Small intestine (tissue), 7 donors: ENCODE results near the gene DTNA. TPM values are rescaled to one million over a fixed set of nuclear protein-coding genes. Genes with fewer than 3 reads are reported as not detected.

Experiments
- DNase-seq, 2 donors: peaks; one replicate each; pipeline versions ENCODE4 v3.0.0 to v3.0.0-alpha.2; 2013
- FAIRE-seq: peaks from 2 replicates; lab custom pipeline; 2012; peaks lifted over from hg19 to GRCh38; lab: Jason Lieb, UNC
- H3K27ac ChIP-seq, 3 donors: one replicate each; pipeline ENCODE4 v1.5.1; 2013; ENCODE audit warnings: low read length in 2 of 3, mild to moderate bottlenecking in 2 of 3, control low read depth in 1 of 3, inconsistent platforms in 1 of 3, low read depth in 1 of 3, moderate library complexity in 1 of 3
- H3K27me3 ChIP-seq, 3 donors: one replicate each; pipeline ENCODE4 v1.6.1; 2013; ENCODE audit warnings: low read length in 3 of 3, inconsistent platforms in 1 of 3; ENCODE audit not compliant: control insufficient read depth in 3 of 3, insufficient read depth in 3 of 3
- H3K36me3 ChIP-seq, 3 donors: one replicate each; pipeline ENCODE4 v1.6.1; 2013; ENCODE audit warnings: low read length in 3 of 3, inconsistent platforms in 1 of 3, low read depth in 1 of 3, mild to moderate bottlenecking in 1 of 3, moderate library complexity in 1 of 3; ENCODE audit not compliant: control insufficient read depth in 3 of 3, insufficient read depth in 2 of 3
- H3K4me1 ChIP-seq, 3 donors: one replicate each; pipeline ENCODE4 v1.6.1; 2013; ENCODE audit warnings: low read length in 2 of 3, inconsistent platforms in 1 of 3, low read depth in 1 of 3, mild to moderate bottlenecking in 1 of 3, moderate library complexity in 1 of 3; ENCODE audit not compliant: control insufficient read depth in 3 of 3, insufficient read depth in 2 of 3
- H3K4me3 ChIP-seq, 3 donors: one replicate each; pipeline ENCODE4 v1.5.1; 2013; ENCODE audit warnings: low read length in 3 of 3, control low read depth in 1 of 3, inconsistent platforms in 1 of 3, low read depth in 1 of 3, mild to moderate bottlenecking in 1 of 3, moderate library complexity in 1 of 3
- H3K9me3 ChIP-seq, 2 donors: one replicate each; pipeline ENCODE4 v1.6.1; 2013; ENCODE audit warnings: low read depth in 1 of 2, low read length in 1 of 2; ENCODE audit not compliant: control insufficient read depth in 2 of 2, insufficient read depth in 1 of 2
- WGBS, 3 donors: extraction: QIAGEN DNeasy Blood & Tissue Kit; methylation state at CpG; one replicate each; pipeline ENCODE4 v1.1.7; 2013; 5-methylcytosine and 5-hydroxymethylcytosine counted together
- polyA plus RNA-seq, 4 donors: library from polyadenylated mRNA; stranded (reverse) in 3 of 4; unstranded in 1 of 4; fragments of 200-250 nt in 3 of 4; fragments of 120-200 nt in 1 of 4; gene quantifications; one replicate each; pipeline versions ENCODE4 v1.2.1 to v1.2.3, GENCODE V29; 2013
- donor health status: healthy with polysubstance abuse.
- donor health status: control.
- donor health status: control.
- donor health status: Bipolar disorder and iron deficiency.
- donor health status: healthy.

Gene DTNA
- polyA plus RNA-seq, 4 donors: 0.45 to 24.3 (median 5.6) TPM

DNA sequence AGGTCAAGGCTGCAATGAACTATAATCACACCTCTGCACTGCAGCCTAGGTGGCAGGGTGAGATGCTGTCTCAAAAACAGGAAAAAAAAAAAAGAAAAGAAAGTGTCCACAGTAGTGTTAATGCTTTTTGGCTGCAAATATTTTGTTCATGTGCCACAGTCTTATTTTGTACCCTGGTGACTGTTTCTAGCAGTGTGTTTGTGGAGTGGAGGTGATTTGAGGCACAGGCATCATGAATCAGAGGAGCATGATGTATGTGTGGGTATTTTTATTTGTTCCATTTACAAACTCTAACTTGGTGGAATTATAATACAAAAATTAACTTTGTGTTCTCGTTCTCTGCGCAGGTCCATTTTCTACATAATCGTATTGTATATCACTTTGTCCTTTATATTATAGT is 30.6 kb downstream of the DTNA start:
- no peaks in the 10 kb centered on the region for H3K36me3 ChIP-seq
- no peaks in the 10 kb centered on the region for H3K9me3 ChIP-seq
- H3K4me1 ChIP-seq: peaks cover 0 to 13% (median 0%) of the 10 kb centered on the region in 3 donors
- H3K4me3 ChIP-seq: no peak overlapping the region
- DNase-seq (no peak), FAIRE-seq (no peak)
- H3K27ac ChIP-seq: no peak overlapping the region
- WGBS, 3 donors: 81 to 92% (median 87%) methylated on average over 3 of the region's 3 CpGs
- no peaks in the 10 kb centered on the region for H3K27me3 ChIP-seq

GRCh38 chr18:34741401-34741800 is 31.3 kb downstream of the DTNA start:
- FAIRE-seq (no peak), DNase-seq (no peak)
- Histone ChIP-seq H3K9me3 (no peaks in the 10 kb centered on the region), H3K4me3 (no peak overlapping the region), H3K27ac (no peak overlapping the region), H3K4me1 (peaks cover 0 to 13% (median 0%) of the 10 kb centered on the region in 3 donors), H3K27me3 (no peaks in the 10 kb centered on the region), H3K36me3 (no peaks in the 10 kb centered on the region)
- WGBS, 3 donors: 53 to 77% (median 67%) methylated on average over 1 of the region's 1 CpG

- Histone ChIP-seq H3K27ac (no peak overlapping the region), H3K36me3 (no peaks in the 10 kb centered on the region), H3K9me3 (no peaks in the 10 kb centered on the region), H3K4me1 (peaks cover 0 to 13% (median 0%) of the 10 kb centered on the region in 3 donors), H3K4me3 (no peak overlapping the region), H3K27me3 (no peaks in the 10 kb centered on the region)
- no peak for DNase-seq
- 70 to 92% (median 85%) methylated on average over 5 of the region's 5 CpGs for WGBS, 3 donors
- no peak for FAIRE-seq
These were observed 32.8 kb downstream of the DTNA start for GRCh38 chr18:34742891-34743341.

DNA sequence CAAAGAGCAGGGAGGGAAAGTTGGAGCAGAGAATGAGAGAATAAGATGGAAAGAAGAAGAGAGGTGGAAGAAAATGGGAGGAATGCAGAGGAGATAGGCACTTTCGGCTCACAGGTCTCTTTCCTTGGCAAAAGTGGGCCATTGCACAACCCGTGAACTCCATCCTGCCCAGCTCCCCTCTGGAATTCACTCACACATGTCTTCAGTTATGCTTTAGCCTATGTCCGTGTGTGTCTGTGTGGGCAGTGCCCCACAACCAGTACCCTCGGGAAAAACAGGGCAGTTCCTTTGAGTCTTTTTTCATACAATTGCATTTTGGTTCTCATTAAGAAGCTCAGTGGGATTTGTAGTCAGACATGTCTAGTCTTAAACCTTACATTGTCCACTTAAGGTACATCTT is 34.5 kb downstream of the DTNA start:
- WGBS, 3 donors: 86 to 88% (median 88%) methylated on average over 4 of the region's 4 CpGs
- DNase-seq (no peak), FAIRE-seq (no peak)
- H3K27me3 ChIP-seq: no peaks in the 10 kb centered on the region
- H3K36me3 ChIP-seq: no peaks in the 10 kb centered on the region
- no peak overlapping the region for H3K27ac ChIP-seq
- H3K4me1 ChIP-seq: peaks cover 0 to 6% (median 0%) of the 10 kb centered on the region in 3 donors
- no peaks in the 10 kb centered on the region for H3K9me3 ChIP-seq
- no peak overlapping the region for H3K4me3 ChIP-seq

DNA sequence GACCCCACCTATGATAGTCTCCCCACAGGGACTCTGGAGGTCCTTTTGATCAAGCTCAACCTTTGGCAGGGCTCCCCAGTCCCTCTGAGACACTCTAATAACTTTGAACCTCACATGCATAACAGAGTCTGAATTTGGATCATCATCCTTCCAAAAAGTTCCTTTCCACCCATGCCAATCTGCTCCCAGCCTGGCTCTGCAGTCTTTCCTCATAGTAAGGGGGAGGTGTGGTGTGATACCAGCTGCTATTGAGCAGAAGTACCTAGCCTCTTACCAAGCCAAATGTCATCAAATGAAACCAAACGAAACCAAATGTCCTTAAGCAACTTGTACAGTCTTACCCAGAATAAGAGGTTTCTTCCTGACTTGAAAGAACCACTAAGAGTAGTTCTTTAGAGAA is 36.5 kb downstream of the DTNA start:
- H3K27me3 ChIP-seq: peaks cover 0 to 2% (median 0%) of the 10 kb centered on the region in 3 donors
- H3K27ac ChIP-seq: no peak overlapping the region
- no peak for FAIRE-seq
- H3K4me3 ChIP-seq: no peak overlapping the region
- H3K9me3 ChIP-seq: no peaks in the 10 kb centered on the region
- 60 to 63% (median 62%) methylated on average over 1 of the region's 1 CpG for WGBS, 3 donors
- no peaks in the 10 kb centered on the region for H3K4me1 ChIP-seq
- H3K36me3 ChIP-seq: no peaks in the 10 kb centered on the region
- DNase-seq: no peak

DNA sequence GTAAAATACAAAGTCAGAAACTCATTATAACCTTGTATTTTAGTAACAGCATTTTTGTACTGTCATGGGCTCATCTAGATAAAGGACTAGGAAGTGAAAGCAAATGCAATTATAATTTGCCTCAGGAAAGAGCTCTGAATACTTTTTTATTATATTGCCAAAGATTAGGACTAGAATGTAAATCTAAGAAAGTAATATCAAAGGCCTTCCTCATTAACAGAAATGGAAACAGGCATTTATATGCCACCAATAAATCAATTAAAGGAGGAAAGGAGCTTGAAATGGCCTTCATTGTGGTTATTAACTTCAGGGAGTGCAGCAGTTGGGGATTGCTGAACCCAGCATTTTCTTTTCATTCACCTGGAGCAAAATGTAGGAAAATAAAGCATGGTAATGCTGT is 39.6 kb downstream of the DTNA start:
- H3K27ac ChIP-seq: no peak overlapping the region
- DNase-seq (peak in 1 of 2 donors; percentile 72), FAIRE-seq (peak; percentile 33)
- H3K9me3 ChIP-seq: no peaks in the 10 kb centered on the region
- H3K4me1 ChIP-seq: no peaks in the 10 kb centered on the region
- peaks cover 0 to 2% (median 0%) of the 10 kb centered on the region in 3 donors for H3K27me3 ChIP-seq
- H3K4me3 ChIP-seq: no peak overlapping the region
- no peaks in the 10 kb centered on the region for H3K36me3 ChIP-seq

DNA sequence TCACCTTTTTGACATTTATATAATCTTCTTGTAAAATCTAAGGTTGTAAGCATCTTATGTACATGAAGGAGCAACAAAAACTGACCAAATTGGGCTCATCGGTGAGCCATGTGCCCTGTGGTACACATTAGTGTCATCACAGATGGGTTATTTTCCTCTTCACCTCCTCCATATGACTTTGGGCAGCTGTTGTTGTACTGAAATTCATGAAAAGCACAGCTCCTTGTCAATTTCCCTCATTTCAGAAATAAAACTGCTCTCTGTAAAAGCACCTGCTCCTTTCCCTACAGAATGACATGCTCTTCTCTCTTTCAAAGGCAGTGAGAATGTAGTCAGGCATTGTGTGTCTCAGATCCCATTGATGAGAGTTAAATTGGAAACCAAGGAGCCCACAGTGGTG is 42.0 kb downstream of the DTNA start:
- no peaks in the 10 kb centered on the region for H3K9me3 ChIP-seq
- H3K27ac ChIP-seq: no peak overlapping the region
- FAIRE-seq (no peak), DNase-seq (no peak)
- no peaks in the 10 kb centered on the region for H3K36me3 ChIP-seq
- no peak overlapping the region for H3K4me3 ChIP-seq
- 88 to 100% (median 90%) methylated on average over 1 of the region's 1 CpG for WGBS, 3 donors
- no peaks in the 10 kb centered on the region for H3K4me1 ChIP-seq
- H3K27me3 ChIP-seq: peaks cover 0 to 2% (median 0%) of the 10 kb centered on the region in 3 donors

- Histone ChIP-seq H3K4me1 (peaks cover 0 to 6% (median under 1%) of the 10 kb centered on the region in 3 donors), H3K27me3 (peaks cover 0 to 2% (median 0%) of the 10 kb centered on the region in 3 donors), H3K27ac (no peak overlapping the region), H3K36me3 (no peaks in the 10 kb centered on the region), H3K9me3 (no peaks in the 10 kb centered on the region), H3K4me3 (no peak overlapping the region)
- FAIRE-seq (no peak), DNase-seq (no peak)
- WGBS, 3 donors: 83 to 86% (median 86%) methylated on average over 5 of the region's 5 CpGs
These were observed 44.2 kb downstream of the DTNA start for GRCh38 chr18:34754300-34754699.

DNA sequence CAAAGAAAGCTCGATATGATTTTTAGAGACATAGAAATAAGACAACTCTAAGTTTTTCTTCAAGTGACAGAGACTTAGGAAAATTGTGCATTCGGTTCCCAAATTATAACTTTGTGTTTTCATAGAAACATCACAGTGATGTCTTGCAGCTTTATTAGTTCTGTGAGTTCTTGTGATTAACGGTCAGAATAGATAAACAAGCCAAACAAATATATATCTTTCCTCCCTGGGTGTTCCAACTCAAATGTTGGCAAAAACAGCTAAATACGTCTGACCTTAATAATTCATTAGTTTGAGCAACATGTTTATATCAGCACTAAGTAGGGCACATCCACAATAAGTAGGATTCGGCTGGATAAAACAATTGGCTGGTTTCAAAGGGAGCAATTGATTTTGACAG is 47.6 kb downstream of the DTNA start:
- Histone ChIP-seq H3K27ac (peak overlapping the region in 1 of 3 donors; percentile 7), H3K4me1 (peaks cover 0 to 8% (median 3%) of the 10 kb centered on the region in 3 donors), H3K27me3 (no peaks in the 10 kb centered on the region), H3K36me3 (no peaks in the 10 kb centered on the region), H3K4me3 (no peak overlapping the region), H3K9me3 (no peaks in the 10 kb centered on the region)
- DNase-seq (no peak), FAIRE-seq (no peak)
- 65 to 88% (median 76%) methylated on average over 5 of the region's 5 CpGs for WGBS, 3 donors
